Endothelial cell of umbilical vein (primary cell): ENCODE data around the gene CYBC1. TPM values are rescaled to one million over a fixed set of nuclear protein-coding genes. Genes with fewer than 3 reads are reported as not detected.

Source experiments
- BruUV-seq: library from RNA; stranded (reverse); fragments of 400-500 nt; replicated peaks from 2 replicates; lab custom pipeline; 2021; lab: Mats Ljungman, UMichigan
- CTCF ChIA-PET: fragments of 300-600, 350-600 bp; sonication (Branson Sonifier 250); formaldehyde crosslinking; loops from one replicate; lab custom pipeline; 2021; ENCODE audit warnings: antibody characterized with exemption, inconsistent platforms; lab: Charles Lee
- POLR2A ChIA-PET: fragments of 300-600, 350-600 bp; sonication (Branson Sonifier 250); formaldehyde crosslinking; loops from one replicate; lab custom pipeline; 2021; ENCODE audit warnings: antibody characterized with exemption, inconsistent platforms; lab: Charles Lee
- DNase-seq: peaks from one replicate; pipeline ENCODE4 v3.0.0-alpha.2; 2011; ENCODE audit warnings: low read depth, low spot score
- FAIRE-seq: peaks from 2 replicates; lab custom pipeline; 2011; peaks lifted over from hg19 to GRCh38; lab: Jason Lieb, UNC
- H2AFZ ChIP-seq: 2 replicates; pipeline ENCODE4 v1.6.0; 2012; ENCODE audit warnings: low read depth, low read length, control low read depth, inconsistent platforms
- H3K27ac ChIP-seq: 2 replicates; pipeline ENCODE4 v1.5.1; 2011; ENCODE audit warnings: low read depth, mild to moderate bottlenecking, control low read depth, low read length, moderate library complexity; ENCODE audit not compliant: insufficient read depth
- H3K27me3 ChIP-seq, 2 experiments: 2 replicates each; pipeline versions ENCODE4 v1.6.0 to v1.6.1; 2011; ENCODE audit warnings: low read length in 2 of 2, mixed read lengths in 1 of 2; ENCODE audit not compliant: control insufficient read depth in 2 of 2, insufficient read depth in 2 of 2
- H3K36me3 ChIP-seq, 2 experiments: 2 replicates in 1 of 2; 3 replicates in 1 of 2; pipeline ENCODE4 v1.5.1; 2011; ENCODE audit warnings: low read length in 2 of 2, mild to moderate bottlenecking in 1 of 2, moderate library complexity in 1 of 2; ENCODE audit not compliant: control insufficient read depth in 2 of 2, insufficient read depth in 2 of 2; ENCODE audit errors: extremely low read depth in 1 of 2
- H3K4me1 ChIP-seq: 3 replicates; pipeline ENCODE4 v1.5.1; 2011; ENCODE audit warnings: mild to moderate bottlenecking, low read length; ENCODE audit not compliant: control insufficient read depth, insufficient read depth; ENCODE audit errors: extremely low read depth
- H3K4me2 ChIP-seq: 2 replicates; pipeline ENCODE4 v1.6.1; 2011; ENCODE audit warnings: low read length, control low read depth, mixed read lengths; ENCODE audit not compliant: insufficient read depth
- H3K4me3 ChIP-seq, 3 experiments: fragments of 200-600 bp in 1 of 3; sonication (generic), shearing (Covaris generic) in 1 of 3; replicated peaks in 1 of 3; 2 replicates each; pipeline ENCODE4 v1.5.1; 2011 to 2016; ENCODE audit warnings: control low read depth in 3 of 3, low read length in 3 of 3, mild to moderate bottlenecking in 2 of 3, inconsistent platforms in 1 of 3, low read depth in 1 of 3, moderate library complexity in 1 of 3; ENCODE audit not compliant: insufficient read depth in 1 of 3
- H3K79me2 ChIP-seq: 2 replicates; pipeline ENCODE4 v1.6.0; 2012; ENCODE audit warnings: low read length, inconsistent platforms; ENCODE audit not compliant: control insufficient read depth, insufficient read depth
- H3K9ac ChIP-seq: replicated peaks from 2 replicates; pipeline ENCODE3; 2011; ENCODE audit warnings: low read length, control low read depth; ENCODE audit not compliant: insufficient read depth; ENCODE audit errors: extremely low read depth
- H3K9me1 ChIP-seq: replicated peaks from 3 replicates; pipeline ENCODE4 v1.6.0; 2011; ENCODE audit warnings: mild to moderate bottlenecking, low read length; ENCODE audit not compliant: control insufficient read depth, insufficient read depth; ENCODE audit errors: extremely low read depth
- H3K9me3 ChIP-seq: replicated peaks from 2 replicates; pipeline ENCODE4 v1.5.1; 2012; ENCODE audit warnings: low read length, inconsistent platforms; ENCODE audit not compliant: control insufficient read depth, insufficient read depth
- H4K20me1 ChIP-seq: replicated peaks from 2 replicates; pipeline ENCODE3; 2011; ENCODE audit warnings: mild to moderate bottlenecking, low read length; ENCODE audit not compliant: control insufficient read depth, insufficient read depth; ENCODE audit errors: extremely low read depth
- EZH2 ChIP-seq: IDR thresholded peaks from 2 replicates; pipeline ENCODE4 v1.6.1; 2012; ENCODE audit warnings: borderline replicate concordance, low read depth, mild to moderate bottlenecking, moderate library complexity, low read length, inconsistent platforms; ENCODE audit not compliant: severe bottlenecking
- FOS ChIP-seq: IDR thresholded peaks from 2 replicates; pipeline ENCODE4 v1.6.1; 2011; ENCODE audit warnings: mild to moderate bottlenecking, low read length, moderate library complexity, borderline replicate concordance; ENCODE audit not compliant: insufficient read depth
- GATA2 ChIP-seq: IDR thresholded peaks from 2 replicates; pipeline ENCODE4 v1.7.0; 2011; ENCODE audit warnings: low read depth, mild to moderate bottlenecking, moderate library complexity, mixed read lengths, low read length; ENCODE audit not compliant: insufficient read length, insufficient read depth
- JUN ChIP-seq: IDR thresholded peaks from 2 replicates; pipeline ENCODE4 v1.6.1; 2011; ENCODE audit warnings: borderline replicate concordance, low read depth; ENCODE audit not compliant: insufficient read length, insufficient read depth
- MYC ChIP-seq: IDR thresholded peaks from one replicate; pipeline ENCODE4 v1.6.1; 2011; ENCODE audit warnings: mild to moderate bottlenecking, low read depth, low read length
- POLR2A ChIP-seq: IDR thresholded peaks from 2 replicates; pipeline ENCODE4 v1.6.1; 2012; ENCODE audit warnings: low read depth, mild to moderate bottlenecking, control low read depth, low read length
- POLR2AphosphoS5 ChIP-seq: IDR thresholded peaks from 2 replicates; pipeline ENCODE4 v1.6.1; 2012; ENCODE audit warnings: low read depth, mild to moderate bottlenecking, control low read depth, low read length, moderate library complexity; ENCODE audit not compliant: insufficient read depth
- dilution Hi-C: fragments of 300-500 bp; cut with MboI; formaldehyde crosslinking; loops from one replicate; pipeline ENCODE4 v1.15.0; 2019; ENCODE audit warnings: low sequenced_read_pairs; ENCODE audit not compliant: extremely low pct_ligation_motif_present
- intact Hi-C: fragments of 100-400 bp; cut with micrococcal nuclease; formaldehyde crosslinking; loops from one replicate; pipeline ENCODE4 v1.10.0; 2022
- polyA plus RNA-seq, 4 experiments: library from polyadenylated mRNA; depleted of rRNA in 3 of 4; stranded (reverse) in 3 of 4; unstranded in 1 of 4; fragments of >200 nt; gene quantifications; 2 replicates each; pipeline versions ENCODE4 v1.2.1 to v1.2.3, GENCODE V29; 2011 to 2012; ENCODE audit warnings: missing spikeins in 1 of 4
- total RNA-seq: library from RNA; stranded (reverse); gene quantifications from 2 replicates; pipeline ENCODE4 v1.2.3, GENCODE V29; 2021
- TF ChIP-seq, protein P1 (sequence below): IDR thresholded peaks from 2 replicates; pipeline ENCODE4 v1.6.1; 2011; ENCODE audit not compliant: insufficient read depth, insufficient read length
- TF ChIP-seq, protein P2 (sequence below), 2 donors: IDR thresholded peaks; 1 replicate in 1 of 2; 2 replicates in 1 of 2; pipeline ENCODE4 v1.5.1; 2011; ENCODE audit warnings: low read length in 2 of 2, mild to moderate bottlenecking in 2 of 2, moderate library complexity in 2 of 2, control low read depth in 1 of 2, inconsistent platforms in 1 of 2, low read depth in 1 of 2; ENCODE audit not compliant: insufficient read depth in 1 of 2; ENCODE audit errors: extremely low read depth in 1 of 2

Gene CYBC1
- total and polyA plus RNA-seq, 2 donors (not counting 3 experiments of a cell fraction or from before 2014, with no cell fraction given), result 71.8 to 81.5 TPM

DNA sequence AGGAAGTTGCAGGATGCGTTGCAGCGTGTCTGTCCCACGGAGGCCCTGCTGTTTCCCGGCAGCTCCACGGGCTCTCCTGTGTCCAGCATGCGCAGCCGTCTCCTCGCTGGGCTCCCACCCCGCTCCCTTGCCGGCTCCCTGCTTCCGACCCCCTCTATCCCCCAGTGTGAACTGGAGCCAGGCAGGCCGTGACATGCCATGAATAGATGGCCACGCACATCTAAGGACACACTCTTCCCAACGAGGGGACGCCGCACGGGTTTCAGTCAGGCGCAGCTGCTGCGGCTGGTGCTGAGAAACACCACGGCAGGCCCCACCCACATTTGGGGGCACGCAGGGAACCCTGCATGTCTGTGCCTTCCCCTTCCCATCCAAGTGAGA, 41.6 kb downstream of the CYBC1 start:
- Histone ChIP-seq H3K27me3 (no peaks in the 10 kb centered on the region), H3K9ac (no peak overlapping the region), H3K4me1 (no peaks in the 10 kb centered on the region), H3K9me1 (no peaks in the 10 kb centered on the region), H3K9me3 (no peaks in the 10 kb centered on the region), H4K20me1 (no peaks in the 10 kb centered on the region), H3K4me2 (no peak overlapping the region), H2AFZ (no peak overlapping the region), H3K27ac (no peak overlapping the region), H3K4me3 (no peak overlapping the region), H3K79me2 (no peaks in the 10 kb centered on the region), H3K36me3 (no peaks in the 10 kb centered on the region)
- FAIRE-seq (no peak), DNase-seq (no peak)
- dilution Hi-C loops, result no loop called here
- CTCF ChIA-PET, result no interaction called here
- POLR2A ChIA-PET, result no interaction called here
- TF ChIP-seq POLR2AphosphoS5 (no peak), JUN (no peak), FOS (no peak)
- TF ChIP-seq, protein P1, sequence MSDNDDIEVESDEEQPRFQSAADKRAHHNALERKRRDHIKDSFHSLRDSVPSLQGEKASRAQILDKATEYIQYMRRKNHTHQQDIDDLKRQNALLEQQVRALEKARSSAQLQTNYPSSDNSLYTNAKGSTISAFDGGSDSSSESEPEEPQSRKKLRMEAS, result no peak
- no TSS peak for BruUV-seq
- intact Hi-C loops, result no loop called here

DNA sequence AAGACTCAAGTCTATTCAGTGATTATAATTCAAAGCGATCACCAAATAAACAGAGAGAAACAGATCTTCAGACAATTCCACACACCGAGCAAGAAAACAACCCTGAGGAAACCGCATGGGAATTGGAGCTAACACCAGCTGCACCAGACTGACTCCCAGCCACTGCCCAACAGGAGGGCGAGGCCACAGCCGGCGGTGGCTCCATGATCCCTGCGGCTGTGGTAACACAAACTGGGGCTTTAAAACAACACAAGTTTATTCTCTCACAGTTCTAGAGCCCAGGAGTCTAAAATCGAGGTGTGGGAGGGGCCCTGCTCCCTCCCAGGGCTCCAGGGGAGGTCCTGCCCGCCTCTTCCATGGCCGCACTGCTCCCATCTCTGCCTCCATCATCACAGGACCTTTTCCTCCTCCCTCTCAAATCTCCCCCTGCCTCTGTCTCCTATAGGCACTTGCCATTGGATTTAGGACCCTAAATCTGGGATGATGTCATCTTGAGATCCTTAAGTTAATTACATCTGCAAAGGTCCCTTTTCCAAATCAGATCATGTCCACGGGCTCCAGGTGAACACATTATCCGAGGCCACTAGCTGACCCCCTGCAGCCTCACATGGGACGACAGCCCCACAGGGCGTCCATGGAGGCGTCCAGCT, 42.1 kb downstream of the CYBC1 start:
- intact Hi-C loops, result no loop called here
- H4K20me1 ChIP-seq, result no peaks in the 10 kb centered on the region
- no peaks in the 10 kb centered on the region for H3K9me3 ChIP-seq
- no peak overlapping the region for H2AFZ ChIP-seq
- no peak overlapping the region for H3K4me2 ChIP-seq
- H3K79me2 ChIP-seq, result no peaks in the 10 kb centered on the region
- no peak overlapping the region for H3K9ac ChIP-seq
- POLR2A ChIA-PET, result no interaction called here
- H3K27me3 ChIP-seq, result no peaks in the 10 kb centered on the region
- BruUV-seq, result no TSS peak
- FAIRE-seq, result no peak
- no peaks in the 10 kb centered on the region for H3K36me3 ChIP-seq
- no peaks in the 10 kb centered on the region for H3K4me1 ChIP-seq
- dilution Hi-C loops, result no loop called here
- TF ChIP-seq, protein P1, result no peak
- TF ChIP-seq GATA2, result no peak
- no peak for TF ChIP-seq FOS
- TF ChIP-seq POLR2A, result no peak
- no peak for TF ChIP-seq EZH2
- TF ChIP-seq POLR2AphosphoS5, result no peak
- no peak for TF ChIP-seq MYC
- no peak for TF ChIP-seq JUN
- TF ChIP-seq, protein P2, sequence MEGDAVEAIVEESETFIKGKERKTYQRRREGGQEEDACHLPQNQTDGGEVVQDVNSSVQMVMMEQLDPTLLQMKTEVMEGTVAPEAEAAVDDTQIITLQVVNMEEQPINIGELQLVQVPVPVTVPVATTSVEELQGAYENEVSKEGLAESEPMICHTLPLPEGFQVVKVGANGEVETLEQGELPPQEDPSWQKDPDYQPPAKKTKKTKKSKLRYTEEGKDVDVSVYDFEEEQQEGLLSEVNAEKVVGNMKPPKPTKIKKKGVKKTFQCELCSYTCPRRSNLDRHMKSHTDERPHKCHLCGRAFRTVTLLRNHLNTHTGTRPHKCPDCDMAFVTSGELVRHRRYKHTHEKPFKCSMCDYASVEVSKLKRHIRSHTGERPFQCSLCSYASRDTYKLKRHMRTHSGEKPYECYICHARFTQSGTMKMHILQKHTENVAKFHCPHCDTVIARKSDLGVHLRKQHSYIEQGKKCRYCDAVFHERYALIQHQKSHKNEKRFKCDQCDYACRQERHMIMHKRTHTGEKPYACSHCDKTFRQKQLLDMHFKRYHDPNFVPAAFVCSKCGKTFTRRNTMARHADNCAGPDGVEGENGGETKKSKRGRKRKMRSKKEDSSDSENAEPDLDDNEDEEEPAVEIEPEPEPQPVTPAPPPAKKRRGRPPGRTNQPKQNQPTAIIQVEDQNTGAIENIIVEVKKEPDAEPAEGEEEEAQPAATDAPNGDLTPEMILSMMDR (IDR thresholded peaks at IDR 0.05; ENCODE audit: extremely low read depth in 1 of 2, insufficient read depth in 1 of 2, low read depth in 1 of 2, low read length in 2 of 2), result no peak
- H3K9me1 ChIP-seq, result no peaks in the 10 kb centered on the region
- no peak overlapping the region for H3K27ac ChIP-seq
- CTCF ChIA-PET, result no interaction called here
- no peak overlapping the region for H3K4me3 ChIP-seq
- DNase-seq, result no peak
